D721Med (cell line): ENCODE measurements around the gene SLC12A7.

Source experiments
- DNase-seq: peaks from one replicate; pipeline ENCODE4 v3.0.0; 2011; ENCODE audit warnings: low spot score; ENCODE audit not compliant: insufficient read length
- FAIRE-seq: peaks from 2 replicates; lab custom pipeline; 2011; peaks lifted over from hg19 to GRCh38; lab: Jason Lieb, UNC
- TF ChIP-seq, protein P1 (sequence below): IDR thresholded peaks from 2 replicates; pipeline ENCODE4 v1.5.1; 2012; ENCODE audit warnings: mild to moderate bottlenecking, control low read depth; ENCODE audit not compliant: insufficient read depth; ENCODE audit errors: missing control alignments

SLC12A7 gene

DNA sequence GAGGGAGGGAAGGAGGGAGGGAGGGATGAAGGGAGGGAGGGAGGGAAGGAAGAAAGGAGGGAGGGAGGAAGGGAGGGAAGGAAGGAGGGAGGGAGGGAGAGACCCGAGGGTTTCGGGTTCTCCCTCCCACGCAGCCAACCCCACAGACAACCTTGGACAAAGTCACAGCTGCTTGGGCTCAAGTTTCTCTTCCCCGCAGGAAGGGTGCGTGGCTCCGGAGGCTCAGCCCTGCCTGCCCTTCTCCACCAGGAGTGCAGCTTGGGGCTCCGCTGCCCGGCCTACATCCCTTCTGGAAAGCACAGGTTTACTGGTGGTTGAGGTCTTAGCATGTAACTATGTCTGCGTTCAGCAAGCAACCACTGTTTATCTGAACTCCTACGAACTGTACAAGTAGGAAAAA lies 15.0 kb downstream of the SLC12A7 start:
- FAIRE-seq (no peak), DNase-seq (no peak)
- TF ChIP-seq, protein P1, sequence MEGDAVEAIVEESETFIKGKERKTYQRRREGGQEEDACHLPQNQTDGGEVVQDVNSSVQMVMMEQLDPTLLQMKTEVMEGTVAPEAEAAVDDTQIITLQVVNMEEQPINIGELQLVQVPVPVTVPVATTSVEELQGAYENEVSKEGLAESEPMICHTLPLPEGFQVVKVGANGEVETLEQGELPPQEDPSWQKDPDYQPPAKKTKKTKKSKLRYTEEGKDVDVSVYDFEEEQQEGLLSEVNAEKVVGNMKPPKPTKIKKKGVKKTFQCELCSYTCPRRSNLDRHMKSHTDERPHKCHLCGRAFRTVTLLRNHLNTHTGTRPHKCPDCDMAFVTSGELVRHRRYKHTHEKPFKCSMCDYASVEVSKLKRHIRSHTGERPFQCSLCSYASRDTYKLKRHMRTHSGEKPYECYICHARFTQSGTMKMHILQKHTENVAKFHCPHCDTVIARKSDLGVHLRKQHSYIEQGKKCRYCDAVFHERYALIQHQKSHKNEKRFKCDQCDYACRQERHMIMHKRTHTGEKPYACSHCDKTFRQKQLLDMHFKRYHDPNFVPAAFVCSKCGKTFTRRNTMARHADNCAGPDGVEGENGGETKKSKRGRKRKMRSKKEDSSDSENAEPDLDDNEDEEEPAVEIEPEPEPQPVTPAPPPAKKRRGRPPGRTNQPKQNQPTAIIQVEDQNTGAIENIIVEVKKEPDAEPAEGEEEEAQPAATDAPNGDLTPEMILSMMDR: no peak

- FAIRE-seq: no peak
- no peak for DNase-seq
- TF ChIP-seq, protein P1: no peak
These were observed 15.9 kb downstream of the SLC12A7 start for GRCh38 chr5:1095990-1096363.

- DNase-seq: no peak
- FAIRE-seq: no peak
- TF ChIP-seq, protein P1: no peak
These were observed 16.4 kb downstream of the SLC12A7 start for GRCh38 chr5:1095302-1095989.

DNA sequence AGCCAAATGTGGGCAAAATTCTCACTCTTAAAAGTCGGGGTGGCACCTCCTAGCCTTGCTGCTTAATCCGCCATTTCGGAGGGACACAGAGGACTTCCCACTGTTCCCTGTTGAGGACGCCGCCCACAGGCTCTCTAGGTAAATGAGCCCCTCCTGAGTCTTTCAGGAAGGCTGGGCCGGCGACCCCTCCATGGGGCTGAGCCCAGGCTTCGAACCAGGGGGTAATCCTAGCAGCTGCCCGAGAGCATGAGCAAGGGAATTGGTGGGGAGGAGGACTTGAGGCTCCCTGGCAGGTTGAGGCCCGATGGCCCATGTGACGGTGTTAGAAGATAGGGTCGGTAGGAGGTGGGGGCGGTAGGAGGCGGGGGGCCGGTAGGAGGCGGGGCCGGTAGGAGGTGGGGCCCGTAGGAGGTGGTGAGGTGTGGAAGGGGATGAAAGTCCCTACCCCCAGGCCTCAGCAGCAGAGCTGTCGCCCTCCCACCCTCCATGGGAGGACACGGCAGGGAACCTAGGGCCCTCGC lies 17.1 kb downstream of the SLC12A7 start:
- DNase-seq (no peak), FAIRE-seq (no peak)
- TF ChIP-seq, protein P1: no peak

DNA sequence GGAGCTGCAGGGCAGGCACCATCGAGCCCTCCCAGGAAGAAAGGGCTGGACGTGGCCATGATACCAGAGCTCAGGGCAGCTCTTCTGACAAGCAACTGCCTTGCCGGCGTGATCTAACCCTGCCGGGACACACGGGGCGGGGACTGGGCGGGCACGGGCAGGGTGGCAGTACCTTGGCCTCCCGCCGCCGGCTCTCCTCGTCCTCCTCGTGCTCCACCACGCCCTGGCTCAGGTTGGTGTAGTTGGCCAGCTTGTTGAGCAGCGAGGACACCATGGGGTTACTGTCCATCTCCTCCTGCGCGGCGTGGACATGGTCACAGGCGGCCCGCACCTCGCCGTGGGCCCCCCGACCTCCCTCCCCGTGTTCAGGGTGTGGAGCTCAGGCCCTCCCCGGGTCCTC lies 18.5 kb downstream of the SLC12A7 start:
- FAIRE-seq: no peak
- no peak for DNase-seq
- TF ChIP-seq, protein P1: no peak

- TF ChIP-seq, protein P1: no peak
- FAIRE-seq (no peak), DNase-seq (no peak)
These were observed 19.7 kb downstream of the SLC12A7 start for GRCh38 chr5:1092122-1092521.

DNA sequence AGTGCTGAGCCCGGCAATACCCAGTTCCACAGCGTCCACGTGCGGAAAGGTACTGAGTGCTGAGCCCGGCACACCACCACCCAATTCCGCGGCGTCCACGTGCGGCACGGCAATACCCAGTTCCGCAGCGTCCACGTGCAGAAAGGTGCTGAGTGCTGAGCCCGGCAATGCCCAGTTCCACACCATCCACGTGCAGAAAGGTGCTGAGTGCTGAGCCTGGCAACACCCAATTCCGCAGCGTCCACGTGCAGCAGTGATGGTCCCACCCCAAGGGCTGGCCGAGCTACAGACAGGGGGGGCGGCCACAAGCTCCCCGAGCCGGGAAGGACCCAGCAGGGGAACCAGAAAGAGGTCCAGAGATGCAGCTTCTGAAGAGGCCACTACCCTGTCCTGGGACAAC lies 20.2 kb downstream of the SLC12A7 start:
- TF ChIP-seq, protein P1: no peak
- DNase-seq (no peak), FAIRE-seq (no peak)
